Right ventricle myocardium inferior (tissue), 1 donor: ENCODE measurements around the gene HOGA1. TPM values are rescaled to one million over a fixed set of nuclear protein-coding genes. Genes with fewer than 3 reads are reported as not detected.

Source experiments
- total RNA-seq: library from RNA; stranded (reverse); fragmentation: NEBNext Ultra II Directional; extraction: Animal tissue kit (Norgen Biotek cat#: 25700); gene quantifications from one replicate; pipeline ENCODE4 v1.2.1, GENCODE V29; 2021
- donor health status: DM: no; HTN: yes; CAD: no; lungs with severe emphysema.

Gene HOGA1
- total RNA-seq, 1 donor from 2014 or later: 15.6 TPM

Other genes with a start within 250 kb of the HOGA1 start
- 9.1 TPM for gene FRAT2, start 249.7 kb upstream of the HOGA1 start, total RNA-seq
- gene RRP12, start 183.0 kb upstream of the HOGA1 start, total RNA-seq: 13.8 TPM
- gene PGAM1, start 158.2 kb upstream of the HOGA1 start, total RNA-seq: 220 TPM
- 18.2 TPM for gene EXOSC1, start 138.4 kb upstream of the HOGA1 start, total RNA-seq
- 19.1 TPM for gene ZDHHC16, start 138.2 kb upstream of the HOGA1 start, total RNA-seq
- gene MMS19, start 86.0 kb upstream of the HOGA1 start, total RNA-seq: 37.7 TPM
- 26.6 TPM for gene UBTD1, start 85.5 kb upstream of the HOGA1 start, total RNA-seq
- gene ANKRD2, start 11.6 kb upstream of the HOGA1 start, total RNA-seq: 418 TPM
- 0.97 TPM for gene C10orf62, start 5.3 kb downstream of the HOGA1 start, total RNA-seq
- gene MORN4, start 49.1 kb downstream of the HOGA1 start, total RNA-seq: 8.0 TPM
- gene PI4K2A, start 56.3 kb downstream of the HOGA1 start, total RNA-seq: 11.0 TPM
- 8.7 TPM for gene AVPI1, start 102.9 kb downstream of the HOGA1 start, total RNA-seq
- gene MARVELD1, start 129.3 kb downstream of the HOGA1 start, total RNA-seq: 8.9 TPM
- gene ZFYVE27, start 152.7 kb downstream of the HOGA1 start, total RNA-seq: 11.7 TPM
- gene SFRP5, start 187.6 kb downstream of the HOGA1 start, total RNA-seq: 2.5 TPM